ENCODE measurements around the gene FAM174C.
A peak's percentile ranks its signal among the peaks of the same experiment; 100 is the strongest.

FAM174C gene

GRCh38 chr19:1275260-1275975 lies at the start of gene FAM174C:
FAM174C (plus strand) TSS chr19:1275530; CDS start chr19:1275550, 20 bp downstream.
- peak within 1 kb of the TSS; percentile 64 for H3K4me3 ChIP-seq (ENCODE audit: low read depth, low read length)
- DNase-seq (ENCODE audit: low read depth) = peak; percentile 95
- TF ChIP-seq MYC (IDR thresholded peaks at IDR 0.05; ENCODE audit: low read depth, low read length) (peak; percentile 84), POLR2A (IDR thresholded peaks at IDR 0.05; ENCODE audit: extremely low read depth, insufficient read length) (peak; percentile 64)
- TF ChIP-seq, protein P1, sequence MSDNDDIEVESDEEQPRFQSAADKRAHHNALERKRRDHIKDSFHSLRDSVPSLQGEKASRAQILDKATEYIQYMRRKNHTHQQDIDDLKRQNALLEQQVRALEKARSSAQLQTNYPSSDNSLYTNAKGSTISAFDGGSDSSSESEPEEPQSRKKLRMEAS (IDR thresholded peaks at IDR 0.05; ENCODE audit: low read depth, low read length) = peak; percentile 96
- TF ChIP-seq, protein P2, sequence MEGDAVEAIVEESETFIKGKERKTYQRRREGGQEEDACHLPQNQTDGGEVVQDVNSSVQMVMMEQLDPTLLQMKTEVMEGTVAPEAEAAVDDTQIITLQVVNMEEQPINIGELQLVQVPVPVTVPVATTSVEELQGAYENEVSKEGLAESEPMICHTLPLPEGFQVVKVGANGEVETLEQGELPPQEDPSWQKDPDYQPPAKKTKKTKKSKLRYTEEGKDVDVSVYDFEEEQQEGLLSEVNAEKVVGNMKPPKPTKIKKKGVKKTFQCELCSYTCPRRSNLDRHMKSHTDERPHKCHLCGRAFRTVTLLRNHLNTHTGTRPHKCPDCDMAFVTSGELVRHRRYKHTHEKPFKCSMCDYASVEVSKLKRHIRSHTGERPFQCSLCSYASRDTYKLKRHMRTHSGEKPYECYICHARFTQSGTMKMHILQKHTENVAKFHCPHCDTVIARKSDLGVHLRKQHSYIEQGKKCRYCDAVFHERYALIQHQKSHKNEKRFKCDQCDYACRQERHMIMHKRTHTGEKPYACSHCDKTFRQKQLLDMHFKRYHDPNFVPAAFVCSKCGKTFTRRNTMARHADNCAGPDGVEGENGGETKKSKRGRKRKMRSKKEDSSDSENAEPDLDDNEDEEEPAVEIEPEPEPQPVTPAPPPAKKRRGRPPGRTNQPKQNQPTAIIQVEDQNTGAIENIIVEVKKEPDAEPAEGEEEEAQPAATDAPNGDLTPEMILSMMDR (IDR thresholded peaks at IDR 0.05; ENCODE audit: low read depth, low read length) = no peak

DNA sequence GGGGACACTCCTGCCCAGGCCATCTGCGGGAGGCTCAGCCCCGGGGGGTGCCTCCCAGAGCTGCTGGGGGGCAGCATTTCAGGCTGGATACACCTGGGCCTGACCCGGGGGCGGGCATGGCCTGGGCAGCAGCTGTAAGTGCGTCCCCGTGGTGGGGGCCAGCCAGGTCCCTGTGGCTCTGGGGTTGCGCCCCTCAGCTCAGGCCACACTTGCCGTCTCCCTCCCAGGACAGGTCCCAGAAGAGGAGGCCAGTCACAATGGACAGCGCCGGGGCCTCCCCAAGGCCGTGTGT lies 49.2 kb upstream of the FAM174C start:
- TF ChIP-seq, protein P1 (IDR thresholded peaks at IDR 0.05; ENCODE audit: low read depth, low read length) = no peak
- TF ChIP-seq POLR2A (IDR thresholded peaks at IDR 0.05; ENCODE audit: extremely low read depth, insufficient read length) (no peak), MYC (IDR thresholded peaks at IDR 0.05; ENCODE audit: low read depth, low read length) (no peak)
- TF ChIP-seq, protein P2 (IDR thresholded peaks at IDR 0.05; ENCODE audit: low read depth, low read length) = no peak
- no peak overlapping the region for H3K4me3 ChIP-seq (ENCODE audit: low read depth, low read length)
- no peak for DNase-seq (ENCODE audit: low read depth)

- H3K4me3 ChIP-seq (ENCODE audit: low read depth, low read length) = no peak overlapping the region
- DNase-seq (ENCODE audit: low read depth) = no peak
- TF ChIP-seq, protein P1 (IDR thresholded peaks at IDR 0.05; ENCODE audit: low read depth, low read length) = no peak
- TF ChIP-seq POLR2A (IDR thresholded peaks at IDR 0.05; ENCODE audit: extremely low read depth, insufficient read length) = no peak
- TF ChIP-seq, protein P2 (IDR thresholded peaks at IDR 0.05; ENCODE audit: low read depth, low read length) = no peak
- TF ChIP-seq MYC (IDR thresholded peaks at IDR 0.05; ENCODE audit: low read depth, low read length) = no peak
Measured at GRCh38 chr19:1226522-1227303, 48.6 kb upstream of the FAM174C start.

GRCh38 chr19:1227304-1228054 lies 47.9 kb upstream of the FAM174C start:
- no peak for DNase-seq (ENCODE audit: low read depth)
- TF ChIP-seq, protein P1 (IDR thresholded peaks at IDR 0.05; ENCODE audit: low read depth, low read length) = no peak
- TF ChIP-seq, protein P2 (IDR thresholded peaks at IDR 0.05; ENCODE audit: low read depth, low read length) = no peak
- TF ChIP-seq MYC (IDR thresholded peaks at IDR 0.05; ENCODE audit: low read depth, low read length) (no peak), POLR2A (IDR thresholded peaks at IDR 0.05; ENCODE audit: extremely low read depth, insufficient read length) (no peak)
- no peak overlapping the region for H3K4me3 ChIP-seq (ENCODE audit: low read depth, low read length)

DNA sequence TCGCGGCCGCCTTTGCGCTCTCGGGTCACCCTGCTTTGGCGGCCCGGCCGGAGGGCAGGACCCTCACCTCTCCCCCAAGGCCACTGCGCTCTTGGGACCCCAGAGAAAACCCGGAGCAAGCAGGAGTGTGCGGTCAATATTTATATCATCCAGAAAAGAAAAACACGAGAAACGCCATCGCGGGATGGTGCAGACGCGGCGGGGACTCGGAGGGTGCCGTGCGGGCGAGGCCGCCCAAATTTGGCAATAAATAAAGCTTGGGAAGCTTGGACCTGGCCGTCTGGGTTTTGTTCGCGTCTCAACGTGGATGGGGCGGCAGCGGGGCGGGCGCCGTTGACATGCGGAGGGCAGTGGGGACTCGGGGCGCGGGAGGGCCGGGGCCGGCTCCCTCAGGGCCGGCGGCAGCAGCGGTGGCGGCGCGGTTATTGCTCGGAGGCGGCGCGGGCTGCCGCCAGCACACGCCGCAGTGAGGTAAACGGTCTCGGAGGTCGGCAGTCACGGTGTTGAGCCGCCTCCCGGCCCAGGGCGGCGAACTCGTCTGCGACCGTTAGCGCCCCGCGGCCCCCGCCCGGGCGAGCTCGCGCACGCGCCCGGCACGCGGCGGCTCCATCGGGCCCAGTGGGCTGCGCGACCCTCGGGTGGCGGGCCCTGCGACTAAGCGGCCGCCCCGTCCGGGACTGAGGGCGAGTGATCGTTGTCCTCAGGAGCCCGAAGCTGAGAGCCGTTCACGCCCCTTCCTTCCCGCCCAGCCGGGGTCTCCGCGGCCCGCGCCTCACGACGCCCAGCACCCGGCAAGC lies 47.0 kb upstream of the FAM174C start:
- no peak for TF ChIP-seq MYC (IDR thresholded peaks at IDR 0.05; ENCODE audit: low read depth, low read length)
- no peak for TF ChIP-seq POLR2A (IDR thresholded peaks at IDR 0.05; ENCODE audit: extremely low read depth, insufficient read length)
- TF ChIP-seq, protein P2 (IDR thresholded peaks at IDR 0.05; ENCODE audit: low read depth, low read length) = no peak
- TF ChIP-seq, protein P1 (IDR thresholded peaks at IDR 0.05; ENCODE audit: low read depth, low read length) = no peak
- H3K4me3 ChIP-seq (ENCODE audit: low read depth, low read length) = no peak overlapping the region
- DNase-seq (ENCODE audit: low read depth) = no peak

All from NB4 (cell line).